Inflammatory macrophage treated with lipopolysaccharide for 4 hours (primary cell): ENCODE measurements around the gene ZNF462.

Source experiments
- DNase-seq: peaks from one replicate; pipeline ENCODE4 v3.0.0-alpha.2; 2020

ZNF462 gene

DNA sequence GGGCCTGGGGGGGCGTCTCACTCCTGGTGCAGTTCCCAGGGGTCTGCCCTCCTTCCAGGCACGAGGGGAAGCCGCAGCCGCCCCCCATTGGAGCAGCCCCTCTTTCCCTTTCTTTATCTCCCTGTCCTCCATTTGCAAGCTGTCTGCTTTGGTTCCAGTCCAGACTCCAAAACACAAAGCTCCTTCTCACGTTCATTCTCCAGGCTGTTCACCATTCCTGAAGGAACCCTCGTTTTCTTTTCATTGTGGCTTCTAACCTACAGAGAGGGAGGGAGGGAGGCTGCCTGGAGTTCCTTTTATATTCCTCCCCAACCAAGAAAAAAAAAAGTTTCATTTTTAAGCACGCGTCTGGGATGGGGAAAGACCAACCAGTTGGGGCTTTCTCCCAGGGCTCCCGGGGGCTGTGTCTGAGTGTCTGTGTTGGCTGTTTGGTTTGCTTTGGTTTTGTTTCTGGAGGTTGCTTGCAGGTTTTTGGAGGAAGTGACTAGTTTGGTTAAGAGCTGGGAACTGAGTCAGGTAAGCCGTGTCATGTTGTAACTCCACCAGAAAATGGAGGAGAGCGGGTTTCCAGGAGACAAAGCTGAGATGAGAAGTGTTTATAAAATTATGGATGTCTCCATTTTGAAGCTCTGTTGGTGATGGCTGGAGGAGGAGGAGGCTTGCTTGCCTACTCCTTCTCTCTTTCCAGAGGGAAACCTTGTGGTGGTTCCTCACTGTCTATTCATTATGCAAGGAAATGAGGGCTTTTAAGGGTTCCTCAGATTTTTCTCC, 1.6 kb downstream of the ZNF462 start:
- peak; percentile 30 for DNase-seq

DNA sequence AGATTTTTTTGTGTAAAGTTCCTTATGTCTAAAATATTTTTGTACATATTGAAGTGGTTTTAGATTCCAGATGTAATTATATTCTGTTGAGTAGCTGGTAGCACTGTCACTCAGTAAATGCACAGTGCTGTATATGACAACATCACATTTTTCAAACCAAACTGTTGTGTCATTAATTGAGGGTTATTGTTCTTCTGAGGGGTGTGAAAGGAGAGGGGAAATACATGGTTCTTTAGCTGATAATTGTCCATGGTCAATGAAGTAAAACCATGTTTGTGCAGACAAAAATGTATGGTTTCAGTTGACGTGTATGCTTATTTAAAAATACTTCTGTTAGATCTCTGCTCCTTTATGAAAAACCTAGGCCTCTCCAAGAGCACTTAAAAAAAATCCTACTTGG, 3.3 kb downstream of the ZNF462 start:
- no peak for DNase-seq

GRCh38 chr9:106867286-106867685, 4.3 kb downstream of the ZNF462 start:
- DNase-seq = no peak

DNA sequence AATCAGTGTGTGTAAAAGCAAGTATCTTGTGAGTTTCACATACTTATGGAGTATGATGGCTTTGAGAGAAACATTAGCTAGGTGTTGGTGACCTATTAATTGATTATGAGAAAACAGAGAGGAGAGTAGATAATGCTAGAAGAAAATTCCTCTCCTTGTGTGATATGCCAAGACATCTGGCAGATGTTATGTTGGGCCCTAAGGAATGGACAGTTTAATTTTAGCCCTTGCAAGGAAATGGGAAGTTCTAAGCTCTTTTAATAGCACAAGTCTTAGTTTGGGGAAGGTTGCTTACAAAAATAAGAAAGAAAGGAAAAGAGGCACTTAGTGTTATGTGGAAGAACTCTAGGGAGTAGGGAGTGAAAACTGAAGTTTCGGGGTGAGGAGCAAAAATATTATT, 5.1 kb downstream of the ZNF462 start:
- no peak for DNase-seq

DNA sequence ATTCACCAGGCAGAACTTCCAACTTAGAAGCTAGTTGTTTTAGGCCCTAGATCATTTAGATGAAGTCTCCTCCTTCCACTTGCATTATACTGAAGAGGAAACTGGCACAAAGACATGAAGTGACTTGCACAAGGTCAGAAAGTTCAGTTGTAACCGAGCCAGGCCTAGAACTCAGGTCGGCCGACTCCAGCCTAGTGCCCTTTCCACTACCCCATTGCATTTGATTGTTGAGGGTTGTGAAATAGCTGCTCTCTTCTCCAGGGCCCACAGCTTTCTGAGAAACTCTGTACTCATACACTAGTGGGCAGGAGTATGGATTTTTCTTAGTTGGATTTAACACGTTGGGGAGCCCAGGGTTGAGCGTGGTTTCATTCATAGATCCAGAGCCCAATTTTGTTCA, 5.6 kb downstream of the ZNF462 start:
- no peak for DNase-seq

DNA sequence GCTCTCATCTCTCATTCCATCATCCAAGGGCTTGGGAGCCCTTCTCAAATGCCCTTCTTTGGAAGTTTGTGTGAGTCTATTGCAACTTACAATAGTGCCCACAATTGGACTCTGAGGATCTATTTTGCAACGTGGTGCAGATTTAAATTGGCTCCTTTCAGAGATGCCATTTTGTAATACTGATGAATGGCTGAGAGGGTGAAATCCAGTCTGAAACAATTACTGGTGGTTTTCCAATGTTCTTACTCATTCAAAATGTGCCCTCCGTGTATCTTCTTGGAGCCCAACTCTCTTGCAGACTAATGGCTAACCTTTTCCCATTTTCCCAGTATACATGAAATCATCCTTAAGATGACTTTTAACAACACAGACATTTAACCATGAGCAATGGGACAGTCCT, 6.1 kb downstream of the ZNF462 start:
- no peak for DNase-seq

DNA sequence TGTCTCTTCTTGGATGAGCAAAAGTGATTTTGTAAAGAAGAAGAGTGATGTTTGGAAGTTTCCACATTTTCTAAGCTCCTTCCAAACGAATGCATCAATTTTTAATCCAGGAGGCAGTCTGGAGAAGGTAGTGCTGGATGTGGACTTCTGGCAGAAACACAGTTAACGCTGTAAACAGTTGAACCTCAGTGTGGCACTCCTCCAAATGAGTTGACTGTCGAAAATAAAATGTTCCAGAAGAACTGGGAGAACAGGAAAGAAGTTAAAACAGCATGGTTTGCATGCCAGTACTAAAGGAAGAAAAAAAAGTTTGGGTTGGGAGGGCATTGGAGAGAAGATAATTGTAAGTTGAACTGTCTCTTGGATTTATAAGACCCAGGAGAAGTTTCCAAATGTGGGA, 6.5 kb downstream of the ZNF462 start:
- no peak for DNase-seq

- no peak for DNase-seq
Observed at GRCh38 chr9:106872641-106873040, 9.7 kb downstream of the ZNF462 start.

GRCh38 chr9:106874031-106874430, 11.1 kb downstream of the ZNF462 start:
- DNase-seq = no peak

DNA sequence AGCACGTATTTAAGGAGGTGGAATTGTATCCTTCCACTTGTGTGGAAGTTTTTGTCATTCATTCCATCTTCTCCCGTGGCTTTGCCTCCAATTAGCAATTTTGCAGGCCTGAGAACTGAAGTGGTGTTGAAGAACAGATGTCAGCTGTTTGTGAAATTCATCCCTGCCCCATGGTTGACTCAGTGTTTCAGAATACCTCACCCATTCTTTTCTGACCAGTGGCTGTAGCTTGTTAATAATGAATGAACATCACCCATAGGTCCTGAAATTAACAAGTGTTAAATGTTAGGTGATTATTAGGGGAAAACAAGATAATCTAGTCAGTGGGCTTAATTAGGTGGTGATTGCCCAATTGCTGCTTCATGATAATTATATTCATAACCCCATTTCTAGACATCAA, 11.7 kb downstream of the ZNF462 start:
- no peak for DNase-seq

DNA sequence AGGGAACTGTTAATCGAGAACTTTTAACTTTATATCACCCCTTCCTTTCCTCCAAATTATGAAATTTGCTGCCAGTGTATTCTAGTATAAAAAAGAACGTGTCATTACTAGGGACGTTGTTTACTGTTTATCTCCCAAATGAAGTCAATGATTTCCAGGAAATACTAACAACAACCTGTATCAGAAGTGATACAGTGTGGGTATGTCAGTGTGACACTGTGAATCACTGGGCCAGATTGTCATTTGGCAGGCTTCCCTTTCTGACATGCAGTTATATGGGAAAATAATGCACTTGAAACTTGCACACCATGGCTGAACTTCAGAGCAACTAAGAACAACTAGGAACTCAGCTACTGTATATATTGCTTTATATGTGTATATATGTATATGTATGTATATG, 12.6 kb downstream of the ZNF462 start:
- DNase-seq = no peak

DNA sequence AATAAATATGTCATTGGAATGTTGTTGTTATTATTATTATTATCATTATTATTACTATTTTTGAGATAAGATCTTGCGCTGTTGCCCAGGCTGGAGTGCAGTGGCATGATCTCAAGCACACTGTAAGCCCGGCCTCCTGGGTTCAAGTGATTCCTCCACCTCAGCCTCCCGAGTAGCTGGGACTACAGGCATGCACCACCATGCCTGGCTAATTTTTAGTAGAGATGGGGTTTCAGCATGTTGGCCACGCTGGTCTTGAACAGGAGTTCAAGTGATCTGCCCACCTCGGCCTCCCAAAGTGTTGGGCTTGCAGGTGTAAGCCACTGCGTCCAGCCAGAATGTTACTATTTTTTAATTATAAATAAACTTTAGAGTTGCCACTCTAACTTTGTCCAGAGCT, 14.4 kb downstream of the ZNF462 start:
- no peak for DNase-seq

DNA sequence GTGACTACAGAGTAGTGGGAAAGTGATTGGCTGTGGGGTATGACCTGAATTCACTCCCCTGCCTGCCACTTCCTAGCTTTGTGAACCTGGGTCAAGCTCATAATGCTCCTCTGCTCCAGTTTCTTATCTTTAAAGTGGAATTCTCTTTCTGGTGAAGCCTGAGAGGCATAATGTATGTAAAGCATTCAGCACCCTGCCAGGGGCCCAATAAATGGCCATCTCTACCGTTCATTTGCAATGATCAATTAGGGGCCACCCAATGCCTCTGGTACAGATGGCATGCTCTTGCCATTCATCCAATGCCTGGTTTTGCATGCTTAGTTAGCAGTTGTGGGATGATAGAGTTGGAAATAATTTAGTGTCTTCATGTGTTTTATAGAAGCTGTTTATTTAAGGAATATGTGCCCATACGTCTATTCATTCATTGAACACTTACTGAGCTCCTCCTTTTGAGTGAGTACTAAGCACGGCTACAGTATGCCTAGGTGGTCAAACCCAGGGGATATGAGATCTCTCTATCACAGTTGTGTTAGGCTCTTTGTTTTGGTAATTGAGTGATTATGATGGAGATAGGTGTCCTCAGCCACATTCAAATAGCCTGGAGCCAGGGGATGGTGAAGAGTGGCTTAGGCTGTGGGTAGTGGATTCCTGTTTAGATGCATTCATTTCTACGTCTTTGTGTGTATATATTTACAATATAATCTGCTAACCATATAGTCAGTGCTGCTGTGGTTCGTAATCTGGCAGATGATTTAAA, 15.3 kb downstream of the ZNF462 start:
- no peak for DNase-seq

- DNase-seq = no peak
Observed at GRCh38 chr9:106878934-106879333, 16.0 kb downstream of the ZNF462 start.

DNA sequence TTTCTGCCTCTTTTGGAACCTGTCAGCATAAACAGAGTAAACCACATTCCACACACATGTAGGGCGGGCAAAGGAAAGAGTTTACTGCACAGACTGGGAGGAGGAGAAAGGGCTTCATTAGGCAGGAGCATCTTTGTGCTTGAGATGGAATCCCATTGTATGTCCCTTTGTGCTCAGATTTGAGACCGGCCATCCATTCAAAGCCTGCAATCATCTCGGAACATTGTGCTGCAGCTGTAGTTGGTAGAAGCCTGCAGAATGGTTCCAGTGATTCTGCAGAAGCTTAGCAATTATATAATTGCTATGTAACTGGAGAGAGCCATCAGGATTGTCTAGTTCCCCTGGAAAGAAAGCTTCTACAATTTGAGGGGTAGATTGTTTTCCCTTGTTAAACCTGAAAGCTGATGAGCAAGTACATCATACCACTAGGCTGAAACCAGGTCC, 16.5 kb downstream of the ZNF462 start:
- DNase-seq = no peak

DNA sequence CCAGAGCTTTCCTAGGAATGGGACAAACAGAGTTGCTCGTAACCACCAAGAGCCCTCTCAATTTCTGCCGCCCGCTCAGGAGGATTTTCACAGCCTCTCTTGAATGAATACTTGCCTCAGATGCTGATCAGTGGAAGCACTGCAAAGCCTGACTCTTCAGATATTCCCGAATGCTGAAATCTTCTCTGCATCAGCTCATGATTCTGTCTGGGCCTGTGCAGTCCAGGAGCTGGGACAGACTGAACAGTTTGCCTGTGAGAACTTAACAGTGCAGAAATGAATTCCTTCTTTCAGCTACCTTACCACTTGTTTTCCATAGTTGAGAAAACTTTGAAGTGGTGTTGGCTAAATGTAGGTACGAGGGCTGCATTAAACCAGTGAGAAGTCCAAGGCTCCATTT, 17.1 kb downstream of the ZNF462 start:
- DNase-seq = no peak

DNA sequence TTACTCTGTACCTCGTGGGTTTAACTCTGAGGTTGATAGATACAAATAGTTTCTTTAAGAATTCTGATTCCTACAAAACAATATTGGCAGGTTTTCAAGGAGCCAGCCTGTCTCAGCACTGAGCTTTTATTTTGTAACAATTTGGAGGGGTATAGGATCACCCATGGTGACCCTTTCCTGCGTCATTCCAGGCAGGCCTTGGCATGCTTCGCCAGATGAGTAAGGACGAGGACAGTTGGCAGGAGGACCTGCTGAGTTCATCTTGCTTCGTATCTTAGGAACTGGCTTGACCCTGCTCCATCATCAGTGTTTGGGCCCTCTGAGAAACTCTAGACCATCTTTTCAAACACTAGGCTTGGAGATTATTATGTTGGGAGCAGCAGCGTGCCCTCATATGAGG, 17.9 kb downstream of the ZNF462 start:
- DNase-seq = no peak

- DNase-seq = no peak
Observed at GRCh38 chr9:106883030-106883429, 20.1 kb downstream of the ZNF462 start.

DNA sequence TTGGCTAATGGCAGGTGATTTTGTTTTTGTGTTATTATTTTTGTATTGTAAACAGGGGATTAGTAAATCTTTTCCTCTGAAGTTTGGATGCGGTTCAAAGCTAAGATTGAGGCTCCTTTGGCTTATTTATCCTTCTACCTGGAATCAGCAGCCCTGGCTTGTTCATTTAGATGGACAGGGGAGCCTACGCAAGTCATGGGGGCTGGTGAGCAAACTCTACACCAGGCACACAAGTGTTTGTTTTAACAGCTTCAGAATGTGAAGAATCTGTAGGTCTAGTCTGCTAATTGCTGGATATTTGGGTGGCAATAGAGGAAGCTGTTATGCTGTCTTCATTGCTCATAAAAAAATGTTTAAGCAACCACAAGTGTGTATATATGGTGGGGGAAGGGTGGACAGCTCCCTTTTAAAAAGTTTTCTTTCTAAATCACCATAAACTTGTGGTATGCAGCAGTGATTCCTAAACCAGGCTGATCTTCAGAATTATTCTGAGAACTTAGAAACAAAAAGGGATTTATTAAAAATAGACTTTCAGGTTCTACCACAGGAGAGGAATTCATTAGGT, 20.7 kb downstream of the ZNF462 start:
- no peak for DNase-seq

DNA sequence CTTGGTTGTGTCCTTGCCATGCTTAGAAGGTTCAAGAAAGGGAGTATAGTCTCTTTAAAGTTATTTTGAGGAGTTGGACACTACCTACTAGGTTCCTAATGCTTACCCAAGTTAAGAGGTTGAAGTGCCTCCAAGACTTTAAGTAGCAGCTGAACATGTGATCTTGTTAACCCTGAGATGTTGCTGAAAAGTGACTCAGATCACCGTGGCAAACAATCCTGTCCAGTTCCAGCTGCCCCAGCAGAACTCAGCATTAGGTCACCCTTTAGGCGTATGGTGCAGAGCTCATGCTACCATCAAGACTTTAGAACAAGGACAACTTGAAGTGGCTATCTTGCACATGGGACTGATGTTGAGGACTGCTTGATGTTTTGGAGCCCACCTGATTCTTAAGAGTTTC, 22.5 kb downstream of the ZNF462 start:
- peak; percentile 44 for DNase-seq

GRCh38 chr9:106886111-106887046, 23.4 kb downstream of the ZNF462 start:
- no peak for DNase-seq

DNA sequence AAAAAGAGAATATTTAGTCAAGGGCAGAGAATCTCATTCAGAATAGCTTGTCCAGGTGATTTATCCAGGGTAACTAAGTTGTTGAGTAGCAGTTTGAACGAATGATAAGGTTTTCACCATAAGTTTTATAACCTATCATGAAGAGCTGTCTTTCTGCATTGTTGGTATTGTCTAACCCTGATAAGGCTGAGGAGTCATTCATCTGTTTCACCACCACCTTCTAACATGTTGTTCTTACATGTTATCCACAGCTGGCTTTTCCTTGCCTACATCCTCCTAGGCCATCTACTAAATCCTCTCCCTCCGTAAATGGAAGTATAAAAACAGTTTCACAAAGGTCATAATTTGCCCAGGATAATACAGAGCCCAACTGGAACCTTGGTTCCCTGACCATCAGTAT, 24.1 kb downstream of the ZNF462 start:
- no peak for DNase-seq

DNA sequence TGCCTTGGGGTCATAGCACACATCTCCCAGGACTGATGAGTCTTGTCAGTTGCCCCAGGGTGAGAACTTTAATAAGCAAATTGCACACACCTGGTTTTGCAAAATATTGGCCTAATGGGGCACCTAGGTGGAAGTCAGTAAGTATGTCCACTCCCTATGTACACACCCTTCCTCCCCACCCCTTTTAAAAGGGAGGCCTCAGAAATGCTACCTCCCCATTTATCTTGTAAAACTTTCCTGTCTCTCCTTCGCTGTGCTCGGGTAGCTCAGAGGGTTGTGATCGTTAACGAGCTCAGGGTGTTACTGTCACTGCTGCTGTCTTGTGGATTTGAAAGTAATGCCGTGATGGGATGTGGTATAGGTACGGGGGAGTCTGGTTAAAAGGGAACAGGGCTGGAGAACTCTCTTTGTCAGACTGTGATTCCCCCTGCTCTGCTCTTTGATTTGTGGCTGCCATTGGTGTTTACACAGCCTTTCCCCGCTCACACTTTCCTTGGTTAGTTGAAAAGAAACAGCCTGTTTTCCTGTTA, 26.2 kb downstream of the ZNF462 start:
- no peak for DNase-seq
